Measurements from ENCODE around the gene KBTBD8. TPM values are rescaled to one million over a fixed set of nuclear protein-coding genes. Genes with fewer than 3 reads are reported as not detected.

KBTBD8 gene
- total and polyA plus RNA-seq, 4 donors: 0.94 to 5.0 (median 3.0) TPM

GRCh38 chr3:66994588-66994987, 3.5 kb upstream of the KBTBD8 start:
- H3K9ac ChIP-seq (ENCODE audit: insufficient read depth in 1 of 2, low read length in 2 of 2): no peak overlapping the region
- 69 to 85% methylated on average over 1 of the region's 1 CpG for WGBS, 2 donors
- DNase-seq (no peak), ATAC-seq (ENCODE audit: insufficient read depth, low FRiP score) (no peak)
- peaks cover 0 to 9% (median 6%) of the 10 kb centered on the region in 3 donors for H3K27me3 ChIP-seq (ENCODE audit: control insufficient read depth in 3 of 3, insufficient read depth in 3 of 3, low read length in 2 of 3)
- H3K27ac ChIP-seq (ENCODE audit: low read depth in 1 of 2, low read length in 1 of 2): no peak overlapping the region
- H3K9me3 ChIP-seq (ENCODE audit: control insufficient read depth in 4 of 4, insufficient read depth in 3 of 4, low read length in 3 of 4): no peaks in the 10 kb centered on the region
- H3K4me1 ChIP-seq (ENCODE audit: control insufficient read depth in 5 of 5, insufficient read depth in 5 of 5, low read length in 5 of 5): peaks cover 0 to 9% (median 3%) of the 10 kb centered on the region in 5 donors
- H3K36me3 ChIP-seq (ENCODE audit: control insufficient read depth in 4 of 4, insufficient read depth in 4 of 4, low read length in 4 of 4): no peaks in the 10 kb centered on the region
- TF ChIP-seq, protein P1, sequence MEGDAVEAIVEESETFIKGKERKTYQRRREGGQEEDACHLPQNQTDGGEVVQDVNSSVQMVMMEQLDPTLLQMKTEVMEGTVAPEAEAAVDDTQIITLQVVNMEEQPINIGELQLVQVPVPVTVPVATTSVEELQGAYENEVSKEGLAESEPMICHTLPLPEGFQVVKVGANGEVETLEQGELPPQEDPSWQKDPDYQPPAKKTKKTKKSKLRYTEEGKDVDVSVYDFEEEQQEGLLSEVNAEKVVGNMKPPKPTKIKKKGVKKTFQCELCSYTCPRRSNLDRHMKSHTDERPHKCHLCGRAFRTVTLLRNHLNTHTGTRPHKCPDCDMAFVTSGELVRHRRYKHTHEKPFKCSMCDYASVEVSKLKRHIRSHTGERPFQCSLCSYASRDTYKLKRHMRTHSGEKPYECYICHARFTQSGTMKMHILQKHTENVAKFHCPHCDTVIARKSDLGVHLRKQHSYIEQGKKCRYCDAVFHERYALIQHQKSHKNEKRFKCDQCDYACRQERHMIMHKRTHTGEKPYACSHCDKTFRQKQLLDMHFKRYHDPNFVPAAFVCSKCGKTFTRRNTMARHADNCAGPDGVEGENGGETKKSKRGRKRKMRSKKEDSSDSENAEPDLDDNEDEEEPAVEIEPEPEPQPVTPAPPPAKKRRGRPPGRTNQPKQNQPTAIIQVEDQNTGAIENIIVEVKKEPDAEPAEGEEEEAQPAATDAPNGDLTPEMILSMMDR (IDR thresholded peaks at IDR 0.05; ENCODE audit: control extremely low read depth, extremely low read depth): no peak
- no peak overlapping the region for H3K4me3 ChIP-seq

- H3K9ac ChIP-seq (ENCODE audit: insufficient read depth in 1 of 2, low read length in 2 of 2): no peak overlapping the region
- ATAC-seq (ENCODE audit: insufficient read depth, low FRiP score): no peak
- no peak for DNase-seq
- H3K4me3 ChIP-seq: no peak overlapping the region
- TF ChIP-seq, protein P1 (IDR thresholded peaks at IDR 0.05; ENCODE audit: control extremely low read depth, extremely low read depth): no peak
- H3K9me3 ChIP-seq (ENCODE audit: control insufficient read depth in 4 of 4, insufficient read depth in 3 of 4, low read length in 3 of 4): no peaks in the 10 kb centered on the region
- H3K27ac ChIP-seq (ENCODE audit: low read depth in 1 of 2, low read length in 1 of 2): no peak overlapping the region
- 57 to 63% methylated on average over 4 of the region's 4 CpGs for WGBS, 2 donors
- no peaks in the 10 kb centered on the region for H3K36me3 ChIP-seq (ENCODE audit: control insufficient read depth in 4 of 4, insufficient read depth in 4 of 4, low read length in 4 of 4)
- peaks cover 0 to 22% (median 13%) of the 10 kb centered on the region in 3 donors for H3K27me3 ChIP-seq (ENCODE audit: control insufficient read depth in 3 of 3, insufficient read depth in 3 of 3, low read length in 2 of 3)
- peaks cover 0 to 9% (median 3%) of the 10 kb centered on the region in 5 donors for H3K4me1 ChIP-seq (ENCODE audit: control insufficient read depth in 5 of 5, insufficient read depth in 5 of 5, low read length in 5 of 5)
Observed at GRCh38 chr3:66996696-66997095, 1.4 kb upstream of the KBTBD8 start.

DNA sequence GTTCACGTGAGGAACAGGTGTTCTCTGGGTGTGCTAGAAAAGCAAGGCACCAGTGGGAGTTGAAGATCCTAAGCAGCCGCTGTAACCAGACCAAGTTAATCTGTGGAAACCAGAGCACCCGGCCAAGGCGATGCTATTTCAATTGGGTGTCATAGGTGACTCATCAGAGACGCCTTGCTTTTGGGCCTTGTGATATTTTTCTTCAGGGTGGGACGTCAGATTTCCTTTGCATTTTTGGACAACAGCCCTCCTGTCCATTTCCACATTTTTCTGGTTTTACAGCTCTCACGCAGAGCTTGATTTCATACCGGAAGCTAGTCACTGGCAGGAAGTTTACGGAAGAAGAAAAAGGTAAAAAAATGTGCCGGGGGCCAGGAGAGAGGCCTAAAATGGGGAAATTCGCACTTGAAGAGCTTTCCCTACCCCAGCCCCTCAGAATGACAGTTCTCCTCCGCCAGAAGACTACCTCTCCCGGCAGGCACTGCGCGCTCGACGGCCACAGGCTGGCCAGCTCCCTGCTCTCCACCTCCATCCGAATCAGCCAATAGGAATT, 471 bp upstream of the KBTBD8 start:
- TF ChIP-seq, protein P1 (IDR thresholded peaks at IDR 0.05; ENCODE audit: control extremely low read depth, extremely low read depth): no peak
- H3K9me3 ChIP-seq (ENCODE audit: control insufficient read depth in 4 of 4, insufficient read depth in 3 of 4, low read length in 3 of 4): no peaks in the 10 kb centered on the region
- peaks cover 0 to 9% (median 3%) of the 10 kb centered on the region in 5 donors for H3K4me1 ChIP-seq (ENCODE audit: control insufficient read depth in 5 of 5, insufficient read depth in 5 of 5, low read length in 5 of 5)
- no peak overlapping the region for H3K4me3 ChIP-seq
- H3K36me3 ChIP-seq (ENCODE audit: control insufficient read depth in 4 of 4, insufficient read depth in 4 of 4, low read length in 4 of 4): no peaks in the 10 kb centered on the region
- no peak for DNase-seq
- 8 to 11% methylated on average over 18 of the region's 18 CpGs for WGBS, 2 donors
- ATAC-seq (ENCODE audit: insufficient read depth, low FRiP score): no peak
- no peak overlapping the region for H3K27ac ChIP-seq (ENCODE audit: low read depth in 1 of 2, low read length in 1 of 2)
- H3K9ac ChIP-seq (ENCODE audit: insufficient read depth in 1 of 2, low read length in 2 of 2): no peak overlapping the region
- H3K27me3 ChIP-seq (ENCODE audit: control insufficient read depth in 3 of 3, insufficient read depth in 3 of 3, low read length in 2 of 3): peaks cover 0 to 22% (median 13%) of the 10 kb centered on the region in 3 donors

GRCh38 chr3:66998904-66999235, 763 bp downstream of the KBTBD8 start:
- DNase-seq (peak in 2 of 3 donors; percentile 4 to 33), ATAC-seq (ENCODE audit: insufficient read depth, low FRiP score) (no peak)
- peaks cover 0 to 7% (median 1%) of the 10 kb centered on the region in 4 donors for H3K36me3 ChIP-seq (ENCODE audit: control insufficient read depth in 4 of 4, insufficient read depth in 4 of 4, low read length in 4 of 4)
- TF ChIP-seq, protein P1 (IDR thresholded peaks at IDR 0.05; ENCODE audit: control extremely low read depth, extremely low read depth): no peak
- H3K4me1 ChIP-seq (ENCODE audit: control insufficient read depth in 5 of 5, insufficient read depth in 5 of 5, low read length in 5 of 5): peaks cover 0 to 9% (median 3%) of the 10 kb centered on the region in 5 donors
- no peak overlapping the region for H3K9ac ChIP-seq (ENCODE audit: insufficient read depth in 1 of 2, low read length in 2 of 2)
- H3K9me3 ChIP-seq (ENCODE audit: control insufficient read depth in 4 of 4, insufficient read depth in 3 of 4, low read length in 3 of 4): no peaks in the 10 kb centered on the region
- H3K27me3 ChIP-seq (ENCODE audit: control insufficient read depth in 3 of 3, insufficient read depth in 3 of 3, low read length in 2 of 3): peaks cover 0 to 22% (median 13%) of the 10 kb centered on the region in 3 donors
- peak overlapping the region; percentile 59 to 77 for H3K27ac ChIP-seq (ENCODE audit: low read depth in 1 of 2, low read length in 1 of 2)
- peak overlapping the region; percentile 70 for H3K4me3 ChIP-seq
- 1 to 3% methylated on average over 10 of the region's 10 CpGs for WGBS, 2 donors
